GM11168 (cell line): ENCODE results near the gene PSMC4.

Source experiments
- in situ Hi-C: fragments of 300-500 bp; cut with MboI; formaldehyde crosslinking; loops from one replicate; pipeline ENCODE4 v1.12.0; 2022; ENCODE audit warnings: low sequenced_read_pairs; ENCODE audit not compliant: unreplicated experiment

The PSMC4 gene

GRCh38 chr19:39970675-39971379, at the start of gene PSMC4:
Gene PSMC4 (plus strand): TSS chr19:39971165. CDS start chr19:39971203, 38 bp downstream.
- in situ Hi-C loops: no loop called here

DNA sequence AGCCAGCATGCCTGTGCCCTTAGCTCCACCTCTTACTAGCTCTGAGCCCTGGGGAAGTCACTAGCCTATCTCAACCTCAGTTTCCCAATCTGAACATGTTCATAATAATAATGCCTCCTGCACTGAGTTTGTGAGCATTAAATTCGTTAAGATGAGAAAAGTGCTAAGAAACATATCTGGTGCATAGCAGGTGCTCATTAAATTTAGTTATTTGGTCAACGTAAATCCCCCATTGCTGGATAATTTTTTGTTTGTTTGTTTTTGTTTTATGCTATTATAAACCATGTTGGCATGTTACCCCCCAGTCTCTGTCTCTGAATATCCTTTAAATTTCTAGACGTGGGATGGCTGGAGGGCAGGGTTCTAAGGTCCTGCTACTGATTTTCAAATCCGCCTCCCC, 47.1 kb upstream of the PSMC4 start:
- in situ Hi-C loops: no loop called here

DNA sequence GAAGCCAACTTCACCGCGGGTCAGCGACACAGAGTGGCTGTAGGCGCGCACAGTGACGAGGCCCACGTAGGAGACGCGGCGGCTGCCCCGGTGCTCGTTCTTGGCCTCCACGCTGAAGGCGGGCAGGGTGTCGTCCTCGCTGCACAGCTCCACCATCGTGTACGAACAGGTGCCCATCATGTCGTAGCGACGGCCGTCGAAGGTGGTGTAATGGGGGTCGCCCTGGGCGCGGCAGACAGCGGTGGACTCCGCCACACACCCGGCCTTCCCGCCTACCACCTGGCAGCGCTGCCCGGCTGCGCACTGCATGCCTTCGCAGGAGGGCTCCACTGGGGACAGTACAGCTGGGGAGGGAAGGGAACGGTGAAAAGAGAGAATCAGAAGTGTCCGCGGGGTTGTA, 46.6 kb upstream of the PSMC4 start:
- in situ Hi-C loops: no loop called here

- in situ Hi-C loops: no loop called here
Observed at GRCh38 chr19:39924952-39925351, 46.0 kb upstream of the PSMC4 start.

- in situ Hi-C loops: no loop called here
Observed at GRCh38 chr19:39926170-39926760, 44.7 kb upstream of the PSMC4 start.

- in situ Hi-C loops: no loop called here
Observed at GRCh38 chr19:39927076-39927475, 43.9 kb upstream of the PSMC4 start.

DNA sequence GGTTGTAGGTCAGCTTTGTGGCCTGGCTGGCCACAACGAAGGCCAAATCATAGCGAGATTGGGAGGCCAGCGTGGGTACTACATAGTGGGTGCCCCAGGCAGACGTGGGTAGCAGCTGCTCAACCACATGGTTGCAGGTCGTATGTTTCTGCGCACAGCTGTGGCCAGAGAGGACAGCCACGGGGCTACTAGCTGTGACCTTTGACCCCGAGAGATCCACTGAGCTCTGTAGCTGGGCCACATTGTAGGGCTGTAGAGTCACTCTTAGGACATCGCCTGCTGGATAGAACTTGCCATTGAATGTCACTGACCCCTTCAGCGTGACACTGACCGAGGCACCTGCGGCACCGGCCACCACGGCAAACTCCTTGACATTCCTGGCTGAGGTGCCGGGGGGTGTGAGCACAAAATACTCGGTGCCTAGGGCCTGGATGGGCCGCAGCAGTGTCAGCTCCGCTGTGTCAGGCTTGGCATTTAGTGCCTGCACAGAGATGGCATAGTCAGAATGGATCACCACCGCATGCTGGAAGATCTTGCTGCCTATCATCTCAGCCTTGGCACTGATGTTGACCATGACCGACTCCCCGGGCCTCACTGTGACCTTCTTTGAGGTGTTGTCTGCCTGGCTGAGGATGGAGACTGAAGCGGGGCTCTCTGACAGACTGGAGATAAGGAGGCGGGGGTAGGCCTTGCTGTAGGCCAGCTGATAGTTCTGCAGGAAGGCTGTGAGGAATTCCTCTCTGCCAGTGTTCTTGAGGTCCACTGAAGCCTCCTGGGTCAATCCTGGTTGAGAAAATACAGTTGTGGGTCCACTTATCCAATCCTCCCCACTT, 43.2 kb upstream of the PSMC4 start:
- in situ Hi-C loops: no loop called here

DNA sequence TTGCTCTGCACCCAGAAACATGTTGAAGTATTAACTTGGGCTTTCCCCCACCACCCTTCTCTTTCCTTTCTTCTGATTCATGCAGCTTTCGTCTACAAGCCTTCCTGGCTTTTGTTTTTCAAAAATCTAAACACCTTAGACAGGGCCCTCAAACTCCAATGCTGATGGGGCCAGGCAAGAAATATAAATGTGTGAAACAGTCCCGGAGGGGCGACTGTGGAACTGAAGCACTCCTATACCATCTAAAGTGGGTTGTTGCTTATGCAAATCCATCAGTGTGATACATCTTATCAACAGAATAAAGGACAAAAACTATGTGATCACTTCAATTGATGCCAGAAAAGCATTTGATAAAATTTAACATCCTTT, 42.6 kb upstream of the PSMC4 start:
- in situ Hi-C loops: no loop called here

DNA sequence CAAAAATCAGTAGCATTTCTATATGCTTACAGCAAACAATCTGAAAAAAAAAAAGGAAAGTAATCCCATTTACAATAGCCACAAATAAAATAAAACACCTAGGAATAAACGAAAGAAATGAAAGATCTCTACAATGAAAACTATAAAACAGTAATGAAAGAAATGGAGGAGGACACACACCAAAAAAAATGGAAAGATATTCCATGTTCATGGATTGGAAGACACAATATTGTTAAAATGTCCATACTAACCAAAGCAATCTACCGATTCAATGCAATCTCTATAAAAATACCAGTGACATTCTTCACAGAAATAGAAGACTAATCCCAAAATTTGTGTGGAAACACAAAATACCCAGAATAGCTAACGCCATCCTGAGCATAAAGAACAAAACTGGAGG, 41.2 kb upstream of the PSMC4 start:
- in situ Hi-C loops: no loop called here

DNA sequence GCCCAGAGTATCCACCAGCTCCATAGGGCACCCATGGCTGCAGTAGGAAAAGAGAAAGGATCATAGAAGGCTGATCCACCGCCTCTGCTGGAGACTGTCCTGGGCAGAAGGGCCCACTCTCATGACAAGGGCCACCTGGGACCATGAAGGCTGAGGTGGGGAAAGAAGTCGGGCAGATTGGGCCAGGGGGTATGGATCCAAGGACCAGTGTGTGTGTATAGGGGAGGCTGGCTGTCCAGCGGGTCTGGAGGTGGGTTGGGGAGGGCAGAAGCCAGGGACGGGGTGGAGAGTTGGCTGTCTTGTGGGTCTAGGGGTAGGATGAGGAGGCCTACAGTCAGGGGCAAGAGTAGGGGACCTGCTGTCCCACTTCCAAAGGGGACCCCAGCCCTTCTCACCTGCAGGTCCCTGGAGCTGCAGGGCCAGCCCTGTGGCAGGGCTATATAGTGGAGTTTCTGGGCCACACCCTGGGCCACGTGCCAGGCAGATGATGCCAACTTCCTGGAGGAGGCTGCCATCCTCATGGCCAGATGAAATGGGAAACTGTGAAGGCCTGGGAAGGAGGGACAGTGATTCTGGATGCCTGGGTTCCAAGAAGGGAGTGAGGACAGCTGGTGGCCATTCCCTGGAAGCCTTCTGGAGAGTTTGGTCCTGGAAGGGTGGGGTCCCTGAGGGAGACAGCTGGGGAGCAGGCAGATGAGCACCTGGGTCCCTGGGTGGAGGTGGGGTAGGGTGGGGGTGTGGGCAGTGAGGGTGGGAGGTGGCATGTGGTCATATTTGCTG, 36.2 kb upstream of the PSMC4 start, which contains the start of gene FCGBP:
Gene FCGBP, minus strand, starts transcription at position 51 of the 780 bp plus-strand sequence.
- in situ Hi-C loops: no loop called here

- in situ Hi-C loops: no loop called here
Observed at GRCh38 chr19:39935364-39935661, 35.7 kb upstream of the PSMC4 start.

GRCh38 chr19:39936020-39936419, 34.9 kb upstream of the PSMC4 start:
- in situ Hi-C loops: no loop called here

- in situ Hi-C loops: no loop called here
Observed at GRCh38 chr19:39936622-39937021, 34.3 kb upstream of the PSMC4 start.

- in situ Hi-C loops: no loop called here
Observed at GRCh38 chr19:39937094-39937720, 33.8 kb upstream of the PSMC4 start.

- in situ Hi-C loops: no loop called here
Observed at GRCh38 chr19:39937787-39938186, 33.2 kb upstream of the PSMC4 start.

- in situ Hi-C loops: no loop called here
Observed at GRCh38 chr19:39939556-39939955, 31.4 kb upstream of the PSMC4 start.

DNA sequence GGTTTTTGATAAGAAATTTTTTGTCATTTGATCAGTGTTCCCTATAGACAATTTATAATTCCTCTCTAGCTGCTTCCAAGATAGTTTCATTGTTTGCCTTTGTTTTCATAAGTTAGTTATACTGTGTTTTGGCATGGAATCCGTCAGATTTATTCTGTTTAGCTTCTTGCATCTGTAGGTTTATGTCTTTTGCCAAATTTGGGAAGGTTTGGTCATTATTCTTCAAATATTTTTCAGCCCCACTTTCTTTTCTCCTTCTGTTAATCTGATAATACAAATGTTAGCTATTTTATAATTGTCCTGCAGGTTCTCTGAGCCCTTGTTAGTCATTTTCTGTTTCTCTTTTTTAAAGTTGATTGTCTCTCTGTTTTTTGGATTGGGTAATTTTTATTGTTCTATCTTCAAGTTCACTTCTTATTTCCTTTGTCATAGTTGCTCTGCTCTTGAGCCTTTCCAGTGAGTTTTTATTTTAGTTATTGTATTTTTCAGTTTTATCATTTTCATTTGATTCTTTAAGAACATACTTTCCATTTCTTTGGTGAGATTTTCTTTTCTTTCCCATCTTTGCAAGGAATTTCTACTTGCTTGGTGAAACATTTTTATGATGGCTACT, 30.6 kb upstream of the PSMC4 start:
- in situ Hi-C loops: no loop called here

GRCh38 chr19:39941151-39941550, 29.8 kb upstream of the PSMC4 start:
- in situ Hi-C loops: no loop called here

GRCh38 chr19:39941615-39942365, 29.2 kb upstream of the PSMC4 start:
- in situ Hi-C loops: no loop called here
